H1 (cell line): ENCODE data around the gene ITGA8. TPM values are rescaled to one million over a fixed set of nuclear protein-coding genes. Genes with fewer than 3 reads are reported as not detected.

Experiments used
- MAX ChIP-seq: IDR thresholded peaks from 2 replicates; pipeline ENCODE4 v1.6.1; 2012; ENCODE audit warnings: inconsistent platforms
- NRF1 ChIP-seq: IDR thresholded peaks from 2 replicates; pipeline ENCODE4 v1.6.1; 2011; ENCODE audit warnings: mild to moderate bottlenecking, low read depth, low read length, improper control_type of control experiment
- TBP ChIP-seq: IDR thresholded peaks from 2 replicates; pipeline ENCODE4 v1.6.1; 2011; ENCODE audit warnings: low read depth, low read length, improper control_type of control experiment
- polyA plus RNA-seq, 7 experiments: library from polyadenylated mRNA; depleted of rRNA in 3 of 7; stranded (reverse) in 5 of 7; unstranded in 2 of 7; fragments of >200 nt in 5 of 7; fragments of 200-250 nt in 2 of 7; gene quantifications; 1 replicate in 5 of 7; 2 replicates in 1 of 7; 4 replicates in 1 of 7; pipeline versions ENCODE4 v1.2.1 to v1.2.3, GENCODE V29; 2011 to 2013; ENCODE audit warnings: missing spikeins in 2 of 7, mixed read lengths in 2 of 7
- total RNA-seq: library from RNA; stranded (reverse); fragmentation: NEBNext Ultra II Directional; extraction: Animal tissue kit (Norgen Biotek cat#: 25700); gene quantifications from 2 replicates; pipeline ENCODE4 v1.2.1, GENCODE V29; 2021

The ITGA8 gene
- total and polyA plus RNA-seq, 2 of the 8 experiments (the other 6 are each of a cell fraction or from before 2014, with no cell fraction given): not detected

- TF ChIP-seq MAX (no peak), TBP (no peak), NRF1 (no peak)
Measured at GRCh38 chr10:15518250-15518649, 201.5 kb downstream of the ITGA8 start (continued).
